ENCODE measurements around the gene COA8. TPM values are rescaled to one million over a fixed set of nuclear protein-coding genes. Genes with fewer than 3 reads are reported as not detected.

The COA8 gene
- total and polyA plus RNA-seq, 12 donors: 4.9 to 59.6 (median 33.0) TPM

DNA sequence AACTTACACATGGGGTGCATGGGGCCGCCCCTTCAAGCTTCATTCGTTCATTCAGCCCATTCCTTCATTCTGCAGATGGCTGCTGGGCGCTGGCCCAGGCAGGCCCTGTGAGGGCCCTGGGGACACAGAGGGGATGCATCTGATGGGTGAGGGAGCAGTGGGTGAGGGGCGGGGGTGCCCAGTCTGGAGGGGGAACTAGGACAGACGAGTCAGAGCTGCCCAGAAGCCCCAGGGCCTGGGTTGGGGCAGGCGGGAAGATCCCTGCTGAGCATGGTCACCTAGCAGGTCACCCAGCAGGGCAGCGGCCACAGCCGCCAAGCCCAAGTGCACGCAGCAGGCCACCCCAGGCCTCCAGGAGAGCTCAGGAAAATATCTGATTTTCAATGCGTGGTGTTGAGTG lies 19.6 kb upstream of the COA8 start:
- peaks cover 34 to 47% of the 10 kb centered on the region in 2 donors for H3K4me1 ChIP-seq (replicated peaks in 1 of 2)
- intact Hi-C loops (cut with DNase I): no loop called here

DNA sequence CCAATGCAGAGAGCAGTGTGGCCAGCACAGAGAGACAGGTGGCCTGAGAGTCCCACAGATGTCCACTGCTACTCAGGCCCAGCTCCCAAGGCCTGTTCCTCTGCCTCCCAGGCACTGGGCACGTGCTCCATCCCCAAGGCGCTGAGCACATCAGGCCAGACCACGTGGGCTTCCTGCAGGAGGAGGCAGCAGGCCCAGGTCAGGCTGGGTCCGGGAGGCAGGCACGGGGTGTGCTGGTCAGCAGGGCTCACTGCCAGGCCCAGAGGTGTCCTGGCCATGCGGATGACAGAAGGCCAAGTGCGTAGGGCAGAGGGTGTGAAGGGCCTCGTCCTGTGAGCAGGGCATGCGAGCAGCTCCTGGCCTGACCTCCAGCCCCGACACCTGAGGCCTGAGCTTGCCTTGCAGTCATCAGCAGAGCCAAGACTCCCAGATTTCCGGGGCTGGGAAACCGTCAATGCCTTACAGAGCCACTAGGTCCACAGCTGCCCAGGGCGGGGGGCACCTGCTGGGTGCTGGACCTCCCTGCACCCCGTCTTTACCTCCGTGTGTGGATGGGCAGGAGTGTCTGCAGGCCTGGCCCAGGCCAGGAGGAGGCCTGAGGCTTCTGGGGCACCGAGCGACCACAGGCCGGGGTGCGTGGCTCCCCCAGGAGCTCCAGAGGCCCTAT lies 18.9 kb upstream of the COA8 start:
- no peaks in the 10 kb centered on the region for H3K36me3 ChIP-seq (replicated peaks in 1 of 2)
- WGBS, 4 donors: 60 to 84% (median 75%) methylated on average over 11 to 19 of the region's 19 CpGs; no CpG with 5 or more reads in 1 of the 4 donors
- no peak for DNase-seq
- H3K9me3 ChIP-seq (replicated peaks in 1 of 3): no peaks in the 10 kb centered on the region
- H3K4me1 ChIP-seq (replicated peaks in 1 of 2): peaks cover 27 to 41% of the 10 kb centered on the region in 2 donors
- intact Hi-C loops (cut with DNase I): no loop called here
- TF ChIP-seq, protein P1, sequence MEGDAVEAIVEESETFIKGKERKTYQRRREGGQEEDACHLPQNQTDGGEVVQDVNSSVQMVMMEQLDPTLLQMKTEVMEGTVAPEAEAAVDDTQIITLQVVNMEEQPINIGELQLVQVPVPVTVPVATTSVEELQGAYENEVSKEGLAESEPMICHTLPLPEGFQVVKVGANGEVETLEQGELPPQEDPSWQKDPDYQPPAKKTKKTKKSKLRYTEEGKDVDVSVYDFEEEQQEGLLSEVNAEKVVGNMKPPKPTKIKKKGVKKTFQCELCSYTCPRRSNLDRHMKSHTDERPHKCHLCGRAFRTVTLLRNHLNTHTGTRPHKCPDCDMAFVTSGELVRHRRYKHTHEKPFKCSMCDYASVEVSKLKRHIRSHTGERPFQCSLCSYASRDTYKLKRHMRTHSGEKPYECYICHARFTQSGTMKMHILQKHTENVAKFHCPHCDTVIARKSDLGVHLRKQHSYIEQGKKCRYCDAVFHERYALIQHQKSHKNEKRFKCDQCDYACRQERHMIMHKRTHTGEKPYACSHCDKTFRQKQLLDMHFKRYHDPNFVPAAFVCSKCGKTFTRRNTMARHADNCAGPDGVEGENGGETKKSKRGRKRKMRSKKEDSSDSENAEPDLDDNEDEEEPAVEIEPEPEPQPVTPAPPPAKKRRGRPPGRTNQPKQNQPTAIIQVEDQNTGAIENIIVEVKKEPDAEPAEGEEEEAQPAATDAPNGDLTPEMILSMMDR (IDR thresholded peaks at IDR 0.05): no peak
- no peak for TF ChIP-seq POLR2A (IDR thresholded peaks at IDR 0.05)
- H3K27ac ChIP-seq: peak overlapping the region in 1 of 5 donors; percentile 10
- H3K27me3 ChIP-seq: no peaks in the 10 kb centered on the region
- H3K4me3 ChIP-seq: no peak overlapping the region

More for the DNA sequence above, 19.6 kb upstream of the COA8 start:
- WGBS, 4 donors: 79 to 81% (median 81%) methylated on average over 10 of the region's 10 CpGs; no CpG with 5 or more reads in 1 of the 4 donors
- TF ChIP-seq POLR2A (IDR thresholded peaks at IDR 0.05): no peak
- TF ChIP-seq, protein P1 (IDR thresholded peaks at IDR 0.05): no peak
- no peak for DNase-seq
- Histone ChIP-seq H3K36me3 (replicated peaks in 1 of 2) (no peaks in the 10 kb centered on the region), H3K27ac (no peak overlapping the region), H3K4me3 (no peak overlapping the region), H3K9me3 (replicated peaks in 1 of 3) (no peaks in the 10 kb centered on the region), H3K27me3 (no peaks in the 10 kb centered on the region)

DNA sequence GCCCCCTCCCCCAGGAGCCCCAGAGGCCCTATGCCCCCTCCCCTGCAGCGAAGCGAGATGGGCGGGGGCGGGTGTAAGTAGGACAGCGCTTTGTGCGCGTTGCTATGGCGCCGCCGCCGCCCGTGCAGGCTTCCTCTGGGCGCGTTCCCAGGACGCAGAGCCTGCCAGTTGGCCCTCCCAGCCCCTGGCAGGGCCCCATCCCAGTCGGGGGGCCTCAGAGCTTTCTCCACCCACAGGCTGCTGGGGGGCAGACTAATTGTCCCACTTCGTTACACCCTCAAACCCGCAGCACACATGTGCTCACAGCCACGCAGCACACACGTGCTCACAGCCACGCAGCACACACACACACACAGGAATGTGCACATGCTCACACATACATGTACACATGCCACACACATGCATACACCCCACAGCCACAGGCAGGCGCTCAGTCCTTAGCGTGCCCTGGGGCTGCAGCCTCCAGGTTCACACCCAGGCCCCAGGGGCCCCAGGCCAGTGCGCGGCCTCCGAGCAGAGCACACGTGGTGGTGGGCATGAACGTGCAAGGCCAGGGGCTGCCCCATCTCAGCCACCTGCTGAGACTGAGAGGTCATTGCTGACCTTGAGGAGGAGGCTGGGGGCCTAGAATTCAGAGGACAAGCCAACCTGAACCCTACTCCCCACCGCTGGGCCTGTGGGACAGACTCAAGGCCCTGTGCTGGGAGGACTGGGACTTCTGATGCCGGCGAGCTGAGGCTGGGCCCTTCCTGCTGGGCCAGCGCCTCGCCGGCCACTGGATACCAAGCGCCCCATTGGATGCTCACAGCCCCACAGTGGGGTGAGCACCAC lies 18.2 kb upstream of the COA8 start:
- peak in 1 of 7 donors; percentile 26 for DNase-seq
- no peaks in the 10 kb centered on the region for H3K36me3 ChIP-seq (replicated peaks in 1 of 2)
- no peaks in the 10 kb centered on the region for H3K27me3 ChIP-seq
- TF ChIP-seq, protein P1 (IDR thresholded peaks at IDR 0.05): no peak
- TF ChIP-seq POLR2A (IDR thresholded peaks at IDR 0.05): no peak
- no peaks in the 10 kb centered on the region for H3K9me3 ChIP-seq (replicated peaks in 1 of 3)
- H3K27ac ChIP-seq: no peak overlapping the region
- 67 to 81% (median 73%) methylated on average over 23 to 35 of the region's 35 CpGs for WGBS, 4 donors
- H3K4me1 ChIP-seq (replicated peaks in 1 of 2): peaks cover 21 to 35% of the 10 kb centered on the region in 2 donors
- intact Hi-C loops (cut with DNase I): loop anchor here in 1 of 2 donors (5.0 kb wide), 1 partner anchor 42 kb away; no protein-coding TSS in a partner anchor
- no peak overlapping the region for H3K4me3 ChIP-seq

GRCh38 chr14:103545219-103545914 lies 17.4 kb upstream of the COA8 start:
- intact Hi-C loops (cut with DNase I): loop anchor here in 1 of 2 donors (5.0 kb wide), 1 partner anchor 43 kb away; no protein-coding TSS in a partner anchor
- peaks cover 18 to 37% of the 10 kb centered on the region in 2 donors for H3K4me1 ChIP-seq (replicated peaks in 1 of 2)
- WGBS, 4 donors: 86 to 100% (median 88%) methylated on average over 3 to 29 of the region's 29 CpGs
- H3K36me3 ChIP-seq (replicated peaks in 1 of 2): no peaks in the 10 kb centered on the region
- no peak overlapping the region for H3K4me3 ChIP-seq
- no peaks in the 10 kb centered on the region for H3K27me3 ChIP-seq
- TF ChIP-seq POLR2A (IDR thresholded peaks at IDR 0.05): no peak
- TF ChIP-seq, protein P1 (IDR thresholded peaks at IDR 0.05): no peak
- H3K9me3 ChIP-seq (replicated peaks in 1 of 3): no peaks in the 10 kb centered on the region
- peak in 2 of 7 donors; percentile 7 to 18 for DNase-seq
- H3K27ac ChIP-seq: no peak overlapping the region
